Osteoblast (primary cell): ENCODE measurements around the gene IFNAR1. TPM values are rescaled to one million over a fixed set of nuclear protein-coding genes. Genes with fewer than 3 reads are reported as not detected.

Source experiments
- DNase-seq: peaks from one replicate; pipeline ENCODE4 v3.0.0; 2011; ENCODE audit warnings: low spot score, mixed read lengths; ENCODE audit not compliant: insufficient read length; ENCODE audit errors: missing footprints
- H2AFZ ChIP-seq: 2 replicates; pipeline ENCODE4 v1.6.0; 2011; ENCODE audit warnings: mild to moderate bottlenecking, low read length
- H3K27ac ChIP-seq: 2 replicates; pipeline ENCODE4 v1.5.1; 2011; ENCODE audit warnings: mild to moderate bottlenecking, low read depth, low read length, moderate library complexity
- H3K27me3 ChIP-seq: 2 replicates; pipeline ENCODE4 v1.6.0; 2012; ENCODE audit warnings: mild to moderate bottlenecking, control low read depth, inconsistent platforms, low read length, moderate library complexity; ENCODE audit not compliant: insufficient read depth
- H3K36me3 ChIP-seq: 2 replicates; pipeline ENCODE4 v1.5.1; 2011; ENCODE audit warnings: mild to moderate bottlenecking, low read length, control low read depth, moderate library complexity; ENCODE audit not compliant: insufficient read depth
- H3K4me1 ChIP-seq: 2 replicates; pipeline ENCODE4 v1.5.1; 2011; ENCODE audit warnings: mild to moderate bottlenecking, low read length, control low read depth, moderate library complexity; ENCODE audit not compliant: insufficient read depth
- H3K4me2 ChIP-seq: 2 replicates; pipeline ENCODE4 v1.6.0; 2011; ENCODE audit warnings: mild to moderate bottlenecking, low read length; ENCODE audit not compliant: insufficient read depth
- H3K4me3 ChIP-seq: fragments of 200-600 bp; sonication (generic); 3 replicates; pipeline ENCODE4 v1.5.1; 2012; ENCODE audit warnings: mild to moderate bottlenecking, low read length, inconsistent platforms; ENCODE audit not compliant: insufficient read depth
- H3K79me2 ChIP-seq: 2 replicates; pipeline ENCODE4 v1.6.0; 2012; ENCODE audit warnings: mild to moderate bottlenecking, low read length, control low read depth, inconsistent platforms; ENCODE audit not compliant: insufficient read depth
- H3K9me3 ChIP-seq: 2 replicates; pipeline ENCODE4 v1.5.1; 2011; ENCODE audit warnings: low read depth, low read length, control low read depth
- H4K20me1 ChIP-seq: 2 replicates; pipeline ENCODE4 v1.6.0; 2012; ENCODE audit warnings: mild to moderate bottlenecking, low read length, control low read depth; ENCODE audit not compliant: insufficient read depth
- total RNA-seq: library from RNA; depleted of rRNA; stranded (reverse); fragments of >200 nt; gene quantifications from 2 replicates; pipeline ENCODE4 v1.2.3, GENCODE V29; 2012
- TF ChIP-seq, protein P1 (sequence below): IDR thresholded peaks from 2 replicates; pipeline ENCODE4 v1.5.1; 2011; ENCODE audit warnings: mild to moderate bottlenecking, low read depth, low read length, moderate library complexity; ENCODE audit errors: extremely low read depth

The IFNAR1 gene
- total RNA-seq, 1 donor, result 26.1 TPM

DNA sequence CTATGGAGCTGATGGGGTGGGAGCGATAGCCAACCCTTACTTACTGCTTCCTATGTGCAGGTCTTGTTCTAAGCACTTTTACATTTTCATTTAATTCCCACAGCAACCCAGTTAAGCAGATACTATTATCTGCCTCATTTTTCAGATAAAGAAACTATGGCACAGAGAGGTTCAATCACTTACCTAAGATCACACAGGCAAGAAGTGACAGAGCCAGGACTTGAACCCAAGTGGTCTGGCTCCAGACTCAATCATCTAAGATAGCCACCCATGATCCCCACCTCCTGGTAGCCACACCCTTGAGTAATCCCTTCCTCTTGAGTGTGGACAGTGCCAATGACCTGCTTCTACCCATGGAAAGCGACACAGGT is 23.2 kb upstream of the IFNAR1 start:
- H3K4me2 ChIP-seq, result no peak overlapping the region
- no peak for DNase-seq
- no peak overlapping the region for H3K27ac ChIP-seq
- no peaks in the 10 kb centered on the region for H3K4me1 ChIP-seq
- no peaks in the 10 kb centered on the region for H3K27me3 ChIP-seq
- no peak overlapping the region for H3K4me3 ChIP-seq
- H3K79me2 ChIP-seq, result no peaks in the 10 kb centered on the region
- no peaks in the 10 kb centered on the region for H3K9me3 ChIP-seq
- no peaks in the 10 kb centered on the region for H4K20me1 ChIP-seq
- H3K36me3 ChIP-seq, result peaks cover 4% of the 10 kb centered on the region
- TF ChIP-seq, protein P1, sequence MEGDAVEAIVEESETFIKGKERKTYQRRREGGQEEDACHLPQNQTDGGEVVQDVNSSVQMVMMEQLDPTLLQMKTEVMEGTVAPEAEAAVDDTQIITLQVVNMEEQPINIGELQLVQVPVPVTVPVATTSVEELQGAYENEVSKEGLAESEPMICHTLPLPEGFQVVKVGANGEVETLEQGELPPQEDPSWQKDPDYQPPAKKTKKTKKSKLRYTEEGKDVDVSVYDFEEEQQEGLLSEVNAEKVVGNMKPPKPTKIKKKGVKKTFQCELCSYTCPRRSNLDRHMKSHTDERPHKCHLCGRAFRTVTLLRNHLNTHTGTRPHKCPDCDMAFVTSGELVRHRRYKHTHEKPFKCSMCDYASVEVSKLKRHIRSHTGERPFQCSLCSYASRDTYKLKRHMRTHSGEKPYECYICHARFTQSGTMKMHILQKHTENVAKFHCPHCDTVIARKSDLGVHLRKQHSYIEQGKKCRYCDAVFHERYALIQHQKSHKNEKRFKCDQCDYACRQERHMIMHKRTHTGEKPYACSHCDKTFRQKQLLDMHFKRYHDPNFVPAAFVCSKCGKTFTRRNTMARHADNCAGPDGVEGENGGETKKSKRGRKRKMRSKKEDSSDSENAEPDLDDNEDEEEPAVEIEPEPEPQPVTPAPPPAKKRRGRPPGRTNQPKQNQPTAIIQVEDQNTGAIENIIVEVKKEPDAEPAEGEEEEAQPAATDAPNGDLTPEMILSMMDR, result no peak
- no peak overlapping the region for H2AFZ ChIP-seq

DNA sequence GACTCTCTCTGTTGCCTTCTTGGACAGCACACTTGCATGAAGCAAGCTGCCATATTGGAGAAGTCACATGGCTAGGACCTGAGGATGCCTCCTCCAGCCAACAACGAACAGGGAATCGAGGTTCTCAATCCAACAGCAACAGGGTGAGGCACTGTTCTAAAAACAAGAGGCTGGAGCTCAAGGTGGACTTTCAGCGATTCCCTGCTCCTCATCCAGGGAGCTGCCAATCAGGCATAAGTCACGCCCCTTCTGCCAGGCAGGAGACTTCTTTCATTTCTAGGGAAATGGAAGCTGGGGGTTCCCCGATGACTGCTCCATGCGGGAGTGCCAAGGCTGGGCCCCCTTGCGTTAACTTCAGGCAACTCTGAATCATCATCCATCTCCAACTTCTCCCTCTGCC is 22.7 kb upstream of the IFNAR1 start:
- no peak overlapping the region for H3K27ac ChIP-seq
- H3K27me3 ChIP-seq, result peaks cover under 1% of the 10 kb centered on the region
- H3K4me2 ChIP-seq, result no peak overlapping the region
- TF ChIP-seq, protein P1, result no peak
- H3K9me3 ChIP-seq, result no peaks in the 10 kb centered on the region
- H4K20me1 ChIP-seq, result no peaks in the 10 kb centered on the region
- H3K4me3 ChIP-seq, result no peak overlapping the region
- DNase-seq, result no peak
- no peaks in the 10 kb centered on the region for H3K79me2 ChIP-seq
- H3K4me1 ChIP-seq, result no peaks in the 10 kb centered on the region
- H2AFZ ChIP-seq, result no peak overlapping the region
- H3K36me3 ChIP-seq, result peaks cover under 1% of the 10 kb centered on the region

DNA sequence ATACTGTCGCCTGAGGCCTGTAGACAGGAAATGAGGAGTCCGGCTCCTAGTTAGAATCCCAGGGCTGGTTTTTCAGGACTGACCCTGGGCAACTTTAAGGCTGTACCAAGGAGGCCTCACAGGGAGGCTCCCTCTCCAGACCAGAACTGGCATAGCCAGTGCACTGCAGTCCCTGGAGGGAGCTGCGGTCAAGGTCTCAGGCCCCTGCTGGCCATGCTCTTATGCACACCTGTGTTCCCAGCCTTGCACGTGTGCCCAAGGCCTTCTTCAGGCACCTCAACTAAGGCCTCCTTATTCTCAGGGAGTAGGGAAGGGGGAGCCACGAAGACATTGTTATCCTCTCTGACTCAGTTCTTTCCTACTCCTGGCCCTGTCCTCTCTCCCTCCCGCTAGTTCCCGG is 22.0 kb upstream of the IFNAR1 start:
- no peaks in the 10 kb centered on the region for H4K20me1 ChIP-seq
- TF ChIP-seq, protein P1, result no peak
- no peak overlapping the region for H3K4me3 ChIP-seq
- H3K9me3 ChIP-seq, result no peaks in the 10 kb centered on the region
- peaks cover 4% of the 10 kb centered on the region for H3K27me3 ChIP-seq
- no peak overlapping the region for H3K4me2 ChIP-seq
- H3K4me1 ChIP-seq, result no peaks in the 10 kb centered on the region
- no peaks in the 10 kb centered on the region for H3K79me2 ChIP-seq
- H3K36me3 ChIP-seq, result no peaks in the 10 kb centered on the region
- no peak overlapping the region for H3K27ac ChIP-seq
- DNase-seq, result no peak
- no peak overlapping the region for H2AFZ ChIP-seq

DNA sequence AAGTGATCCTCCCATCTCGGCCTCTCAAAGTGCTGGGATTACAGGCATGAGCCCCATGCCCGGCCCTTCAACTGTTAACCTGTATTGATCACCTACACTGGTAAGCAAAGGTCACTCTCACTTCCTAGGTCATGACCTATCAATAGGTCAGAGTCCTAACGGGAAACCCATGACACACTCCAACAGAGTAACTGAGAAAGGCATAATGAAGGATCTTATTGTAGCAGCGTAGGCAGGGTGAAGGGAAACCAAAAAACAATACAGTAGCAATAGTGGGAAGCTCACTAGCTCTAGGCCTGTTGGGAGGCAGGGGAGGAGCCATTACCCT is 19.5 kb upstream of the IFNAR1 start:
- TF ChIP-seq, protein P1, result no peak
- Histone ChIP-seq H3K27ac (no peak overlapping the region), H3K4me1 (no peaks in the 10 kb centered on the region)

More for the DNA sequence above, 19.5 kb upstream of the IFNAR1 start:
- Histone ChIP-seq H3K4me2 (no peak overlapping the region), H4K20me1 (no peaks in the 10 kb centered on the region), H3K9me3 (no peaks in the 10 kb centered on the region), H3K27me3 (peaks cover 4% of the 10 kb centered on the region), H2AFZ (no peak overlapping the region), H3K36me3 (no peaks in the 10 kb centered on the region), H3K4me3 (no peak overlapping the region), H3K79me2 (no peaks in the 10 kb centered on the region)
- no peak for DNase-seq
